HG03432 (cell line): ENCODE results near the gene CXCL13.
"Not testable (repeated sequence)": the region's sequence is repeated elsewhere in the genome, so short reads cannot be mapped to it uniquely, and the experiment has no call there.

Experiments used
- ATAC-seq: cut with Tn5 transposase; IDR thresholded peaks from one replicate; pipeline ENCODE4 v1.9.1; 2021; ENCODE audit warnings: mild to moderate bottlenecking, moderate library complexity; ENCODE audit not compliant: unreplicated experiment

Gene CXCL13

GRCh38 chr4:77652237-77652897, 46.7 kb downstream of the CXCL13 start:
- ATAC-seq: no peak

GRCh38 chr4:77653162-77653758, 47.6 kb downstream of the CXCL13 start:
- ATAC-seq: no peak

GRCh38 chr4:77660318-77660717, 54.7 kb downstream of the CXCL13 start:
- ATAC-seq: not testable (repeated sequence)
